ENCODE results near the gene TUNAR.

TUNAR gene

GRCh38 chr14:95870772-95871171, 5.9 kb upstream of the TUNAR start:
- no peak for TF ChIP-seq REST (IDR thresholded peaks at IDR 0.05; ENCODE audit: low read depth)
- TF ChIP-seq NFIC (IDR thresholded peaks at IDR 0.05), result no peak
- no peak for TF ChIP-seq RAD21 (IDR thresholded peaks at IDR 0.05; ENCODE audit: low read depth)
- TF ChIP-seq ZBTB7A (IDR thresholded peaks at IDR 0.05; ENCODE audit: low read depth), result no peak
- no peak for TF ChIP-seq YY1 (IDR thresholded peaks at IDR 0.05; ENCODE audit: low read depth)
- no peak for TF ChIP-seq CEBPB (IDR thresholded peaks at IDR 0.05)
- no peak for TF ChIP-seq TAF1 (IDR thresholded peaks at IDR 0.05; ENCODE audit: low read depth)
- TF ChIP-seq EP300 (IDR thresholded peaks at IDR 0.05; ENCODE audit: borderline replicate concordance), result no peak
- no peak for TF ChIP-seq EGR1 (IDR thresholded peaks at IDR 0.05)
- TF ChIP-seq USF1 (IDR thresholded peaks at IDR 0.05), result no peak
- TF ChIP-seq TCF12 (IDR thresholded peaks at IDR 0.05; ENCODE audit: low read depth), result no peak
- TF ChIP-seq TEAD4 (IDR thresholded peaks at IDR 0.05), result no peak
- no peak for TF ChIP-seq CREB1 (IDR thresholded peaks at IDR 0.05; ENCODE audit: low read depth)
- no peak for TF ChIP-seq FOXM1 (IDR thresholded peaks at IDR 0.05; ENCODE audit: borderline replicate concordance, low read depth)
- no peak for TF ChIP-seq MAX (IDR thresholded peaks at IDR 0.05)

GRCh38 chr14:95871531-95871930, 5.1 kb upstream of the TUNAR start:
- no peak for TF ChIP-seq ZBTB7A (IDR thresholded peaks at IDR 0.05; ENCODE audit: low read depth)
- TF ChIP-seq RAD21 (IDR thresholded peaks at IDR 0.05; ENCODE audit: low read depth), result no peak
- no peak for TF ChIP-seq USF1 (IDR thresholded peaks at IDR 0.05)
- no peak for TF ChIP-seq CEBPB (IDR thresholded peaks at IDR 0.05)
- no peak for TF ChIP-seq REST (IDR thresholded peaks at IDR 0.05; ENCODE audit: low read depth)
- TF ChIP-seq CREB1 (IDR thresholded peaks at IDR 0.05; ENCODE audit: low read depth), result no peak
- no peak for TF ChIP-seq YY1 (IDR thresholded peaks at IDR 0.05; ENCODE audit: low read depth)
- no peak for TF ChIP-seq EP300 (IDR thresholded peaks at IDR 0.05; ENCODE audit: borderline replicate concordance)

- no peak for TF ChIP-seq NFIC (IDR thresholded peaks at IDR 0.05)
- TF ChIP-seq FOXM1 (IDR thresholded peaks at IDR 0.05; ENCODE audit: borderline replicate concordance, low read depth), result no peak
- no peak for TF ChIP-seq TEAD4 (IDR thresholded peaks at IDR 0.05)
- no peak for TF ChIP-seq EP300 (IDR thresholded peaks at IDR 0.05; ENCODE audit: borderline replicate concordance)
- no peak for TF ChIP-seq USF1 (IDR thresholded peaks at IDR 0.05)
- TF ChIP-seq CREB1 (IDR thresholded peaks at IDR 0.05; ENCODE audit: low read depth), result no peak
- no peak for TF ChIP-seq YY1 (IDR thresholded peaks at IDR 0.05; ENCODE audit: low read depth)
- TF ChIP-seq TAF1 (IDR thresholded peaks at IDR 0.05; ENCODE audit: low read depth), result no peak
- no peak for TF ChIP-seq TCF12 (IDR thresholded peaks at IDR 0.05; ENCODE audit: low read depth)
- no peak for TF ChIP-seq EGR1 (IDR thresholded peaks at IDR 0.05)
- TF ChIP-seq MAX (IDR thresholded peaks at IDR 0.05), result no peak
- no peak for TF ChIP-seq REST (IDR thresholded peaks at IDR 0.05; ENCODE audit: low read depth)
- TF ChIP-seq CEBPB (IDR thresholded peaks at IDR 0.05), result no peak
- no peak for TF ChIP-seq RAD21 (IDR thresholded peaks at IDR 0.05; ENCODE audit: low read depth)
- TF ChIP-seq ZBTB7A (IDR thresholded peaks at IDR 0.05; ENCODE audit: low read depth), result no peak
Measured at GRCh38 chr14:95872777-95873176, 3.9 kb upstream of the TUNAR start.

All from Ishikawa (cell line).